IMR-90 (cell line): ENCODE results near the gene ABO. TPM values are rescaled to one million over a fixed set of nuclear protein-coding genes. Genes with fewer than 3 reads are reported as not detected.

ENCODE experiments used
- ATAC-seq: fragments of 200-7000 bp; cut with Tn5 transposase; 2 replicates; pipeline ENCODE4 v1.9.1; 2020; ENCODE audit warnings: low read depth, mild to moderate bottlenecking, moderate library complexity
- BruUV-seq: library from RNA; stranded (reverse); fragments of 400-500 nt; replicated peaks from 2 replicates; lab custom pipeline; 2021; lab: Mats Ljungman, UMichigan
- CTCF ChIA-PET: fragments of 300-600 bp; formaldehyde crosslinking; extraction: SDS; loops from one replicate; lab custom pipeline; 2021; ENCODE audit warnings: antibody characterized with exemption; lab: Yijun Ruan, JAX
- POLR2A ChIA-PET: fragments of 300-600 bp; sonication (Branson Sonifier 250); formaldehyde crosslinking; loops from one replicate; lab custom pipeline; 2022; ENCODE audit warnings: antibody characterized with exemption; ENCODE audit not compliant: unreplicated experiment; lab: Charles Lee
- DNase-seq: peaks from one replicate; pipeline ENCODE4 v3.0.0; 2013
- H2AFZ ChIP-seq: replicated peaks from 2 replicates; pipeline ENCODE3; 2013; ENCODE audit warnings: low read length, mild to moderate bottlenecking; ENCODE audit not compliant: poor library complexity
- H2AK5ac ChIP-seq: 2 replicates; pipeline ENCODE4 v1.6.1; 2013; ENCODE audit warnings: low read depth, low read length, inconsistent platforms
- H2AK9ac ChIP-seq: replicated peaks from 2 replicates; pipeline ENCODE3; 2013; ENCODE audit warnings: mild to moderate bottlenecking, low read depth, low read length, moderate library complexity; ENCODE audit not compliant: poor library complexity
- H2BK120ac ChIP-seq: 2 replicates; pipeline ENCODE4 v1.6.1; 2013; ENCODE audit warnings: low read depth, low read length, inconsistent platforms
- H2BK15ac ChIP-seq: 3 replicates; pipeline ENCODE4 v1.6.1; 2013; ENCODE audit warnings: low read depth, low read length, inconsistent platforms
- H2BK20ac ChIP-seq: 2 replicates; pipeline ENCODE4 v1.6.1; 2013; ENCODE audit warnings: low read depth, mild to moderate bottlenecking, inconsistent platforms, low read length, moderate library complexity
- H2BK5ac ChIP-seq: 2 replicates; pipeline ENCODE4 v1.6.1; 2013; ENCODE audit warnings: mild to moderate bottlenecking, low read depth, low read length, inconsistent platforms; ENCODE audit not compliant: poor library complexity, severe bottlenecking
- H3K14ac ChIP-seq: replicated peaks from 2 replicates; pipeline ENCODE4 v1.6.1; 2013; ENCODE audit warnings: low read depth, low read length, inconsistent platforms
- H3K18ac ChIP-seq: 2 replicates; pipeline ENCODE4 v1.6.1; 2013; ENCODE audit warnings: low read depth, low read length, control low read depth
- H3K23ac ChIP-seq: 2 replicates; pipeline ENCODE4 v1.6.1; 2013; ENCODE audit warnings: low read depth, low read length, inconsistent platforms
- H3K27ac ChIP-seq: 2 replicates; pipeline ENCODE4 v1.5.1; 2013; ENCODE audit warnings: mild to moderate bottlenecking, control low read depth, low read length; ENCODE audit not compliant: insufficient read depth
- H3K27me3 ChIP-seq: 2 replicates; pipeline ENCODE4 v1.6.1; 2013; ENCODE audit warnings: low read length; ENCODE audit not compliant: control insufficient read depth, insufficient read depth
- H3K36me3 ChIP-seq: 2 replicates; pipeline ENCODE4 v1.6.1; 2013; ENCODE audit warnings: low read length, mixed read lengths; ENCODE audit not compliant: control insufficient read depth, insufficient read depth
- H3K4ac ChIP-seq: 2 replicates; pipeline ENCODE4 v1.6.1; 2013; ENCODE audit warnings: low read depth, low read length, inconsistent platforms
- H3K4me1 ChIP-seq: 2 replicates; pipeline ENCODE4 v1.6.1; 2013; ENCODE audit warnings: low read length, mixed read lengths; ENCODE audit not compliant: control insufficient read depth, insufficient read depth
- H3K4me2 ChIP-seq: 2 replicates; pipeline ENCODE4 v1.6.1; 2013; ENCODE audit warnings: low read depth, mild to moderate bottlenecking, control low read depth, low read length, moderate library complexity
- H3K4me3 ChIP-seq: 2 replicates; pipeline ENCODE4 v1.5.1; 2013; ENCODE audit warnings: low read depth, mild to moderate bottlenecking, control low read depth, low read length, moderate library complexity; ENCODE audit not compliant: insufficient read depth
- H3K56ac ChIP-seq: 2 replicates; pipeline ENCODE4 v1.6.1; 2013; ENCODE audit warnings: low read length, inconsistent platforms; ENCODE audit not compliant: insufficient read depth; ENCODE audit errors: extremely low read depth
- H3K79me1 ChIP-seq, 2 experiments: 2 replicates each; pipeline ENCODE4 v1.6.1; 2013; ENCODE audit warnings: low read length in 2 of 2, inconsistent platforms in 1 of 2, low read depth in 1 of 2
- H3K9ac ChIP-seq: 2 replicates; pipeline ENCODE4 v1.6.1; 2013; ENCODE audit warnings: low read depth, low read length, control low read depth
- H3K9me1 ChIP-seq: 2 replicates; pipeline ENCODE4 v1.6.1; 2013; ENCODE audit warnings: low read length, inconsistent platforms; ENCODE audit not compliant: insufficient read depth
- H3K9me3 ChIP-seq: 2 replicates; pipeline ENCODE4 v1.6.1; 2013; ENCODE audit warnings: low read length; ENCODE audit not compliant: control insufficient read depth, insufficient read depth
- H4K20me1 ChIP-seq: 2 replicates; pipeline ENCODE4 v1.6.1; 2013; ENCODE audit warnings: low read length, inconsistent platforms; ENCODE audit not compliant: insufficient read depth
- H4K5ac ChIP-seq: 2 replicates; pipeline ENCODE4 v1.6.1; 2013; ENCODE audit warnings: mild to moderate bottlenecking, low read depth, low read length, control low read depth
- H4K8ac ChIP-seq, 2 experiments: 2 replicates each; pipeline ENCODE4 v1.6.1; 2013; ENCODE audit warnings: low read depth in 2 of 2, low read length in 2 of 2, control low read depth in 1 of 2, inconsistent platforms in 1 of 2
- H4K91ac ChIP-seq: 2 replicates; pipeline ENCODE4 v1.6.1; 2013; ENCODE audit warnings: low read depth, low read length, inconsistent platforms; ENCODE audit not compliant: insufficient read depth
- CHD1 ChIP-seq: IDR thresholded peaks from 2 replicates; pipeline ENCODE4 v1.6.1; 2012; ENCODE audit warnings: low read depth, low read length, improper control_type of control experiment
- MAFK ChIP-seq: IDR thresholded peaks from 2 replicates; pipeline ENCODE4 v1.6.1; 2012; ENCODE audit warnings: low read depth, low read length, improper control_type of control experiment
- RCOR1 ChIP-seq: IDR thresholded peaks from 2 replicates; pipeline ENCODE4 v1.6.1; 2012; ENCODE audit warnings: mild to moderate bottlenecking, low read length, improper control_type of control experiment; ENCODE audit not compliant: insufficient replicate concordance
- SMC3 ChIP-seq: fragments of 150-350 bp; IDR thresholded peaks from 2 replicates; pipeline ENCODE4 v1.6.1; 2016; ENCODE audit warnings: low read depth, mild to moderate bottlenecking, antibody characterized with exemption, low read length, moderate library complexity
- WGBS, 2 experiments: methylation state at CpG; one replicate each; pipeline versions ENCODE4 v1.1.5 to v1.1.7; 2013; ENCODE audit warnings: missing lambda C conversion rate in 2 of 2; ENCODE audit not compliant: insufficient read length in 1 of 2; ENCODE audit errors: extremely low coverage in 2 of 2; 5-methylcytosine and 5-hydroxymethylcytosine counted together
- dilution Hi-C: fragments of 300-500 bp; cut with HindIII; formaldehyde crosslinking; loops from one replicate; pipeline ENCODE4 v1.14.3; 2018; ENCODE audit warnings: low sequenced_read_pairs; ENCODE audit not compliant: unreplicated experiment
- in situ Hi-C: fragments of 300-500 bp; cut with MboI; formaldehyde crosslinking; loops from 3 replicates; pipeline ENCODE4 v1.14.3; 2019; ENCODE audit warnings: low sequenced_read_pairs, inconsistent platforms, mixed read lengths
- intact Hi-C: fragments of 100-400 bp; cut with micrococcal nuclease; formaldehyde crosslinking; loops from 2 replicates; pipeline ENCODE4 v1.10.0; 2022
- polyA plus RNA-seq, 3 experiments: library from polyadenylated mRNA; depleted of rRNA; stranded (reverse); fragments of >200 nt; gene quantifications; 2 replicates each; pipeline ENCODE4 v1.2.3, GENCODE V29; 2012; ENCODE audit warnings: low replicate concordance in 1 of 3
- total RNA-seq: library from RNA; depleted of rRNA; stranded (reverse); fragments of >200 nt; gene quantifications from 2 replicates; pipeline ENCODE4 v1.2.3, GENCODE V29; 2012

The ABO gene
- total and polyA plus RNA-seq, 2 of the 4 experiments (the other 2 are of a cell fraction) = not detected

DNA sequence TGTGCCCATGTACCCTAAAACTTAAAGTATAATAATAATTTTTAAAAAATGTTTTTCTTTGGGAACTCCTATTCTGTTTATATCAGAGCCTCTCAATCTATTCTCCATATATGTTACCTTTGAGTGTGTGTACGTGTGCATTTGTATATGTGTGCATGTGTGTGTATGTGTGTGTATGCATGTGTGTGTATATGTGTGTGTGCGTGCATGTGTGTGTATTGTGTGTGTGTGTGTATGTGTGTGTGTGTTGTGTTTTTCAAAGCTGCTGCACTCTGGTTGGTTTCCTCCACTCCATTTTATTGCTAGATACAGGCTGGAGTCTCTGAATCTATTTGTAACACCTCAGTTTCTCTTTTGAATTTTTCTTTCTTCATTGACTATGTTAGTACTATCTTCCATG lies 41.0 kb upstream of the ABO start:
- dilution Hi-C loops (no loop called here), in situ Hi-C loops (no loop called here), intact Hi-C loops (no loop called here)
- CTCF ChIA-PET = no interaction called here
- no peak overlapping the region for H2BK120ac ChIP-seq
- no peak for DNase-seq
- H3K4ac ChIP-seq = no peak overlapping the region
- no peaks in the 10 kb centered on the region for H3K4me1 ChIP-seq
- H3K9me3 ChIP-seq = no peaks in the 10 kb centered on the region
- no peak overlapping the region for H3K56ac ChIP-seq
- no peak overlapping the region for H3K18ac ChIP-seq
- no peak overlapping the region for H2AFZ ChIP-seq
- WGBS, 2 experiments = no CpG with 5 or more reads among the region's 2 CpGs
- no peaks in the 10 kb centered on the region for H3K9me1 ChIP-seq
- peaks cover 8% of the 10 kb centered on the region for H3K27me3 ChIP-seq
- H3K79me1 ChIP-seq = no peaks in the 10 kb centered on the region
- no peak overlapping the region for H3K4me3 ChIP-seq
- H2BK20ac ChIP-seq = no peak overlapping the region
- H3K9ac ChIP-seq = no peak overlapping the region
- no peaks in the 10 kb centered on the region for H3K36me3 ChIP-seq
- no peak overlapping the region for H2AK5ac ChIP-seq
- H2BK15ac ChIP-seq = no peak overlapping the region
- no peak overlapping the region for H3K23ac ChIP-seq
- H4K91ac ChIP-seq = no peak overlapping the region
- no peak overlapping the region for H2BK5ac ChIP-seq
- H2AK9ac ChIP-seq = no peak overlapping the region
- no peak overlapping the region for H3K27ac ChIP-seq
- no peaks in the 10 kb centered on the region for H4K20me1 ChIP-seq
- H3K14ac ChIP-seq = no peak overlapping the region
- TF ChIP-seq MAFK (no peak), SMC3 (no peak), RCOR1 (no peak), CHD1 (no peak)
- H4K5ac ChIP-seq = no peak overlapping the region
- no peak overlapping the region for H4K8ac ChIP-seq
- POLR2A ChIA-PET = no interaction called here
- H3K4me2 ChIP-seq = no peak overlapping the region
- ATAC-seq = no peak
- no TSS peak for BruUV-seq
